Activated CD8-positive, alpha-beta memory T cell treated with anti-CD3 and anti-CD28 coated beads, Interleukin-2, amount 10 ng/mL, durations not matched to agents 7 days and 5 days (primary cell): Measurements from ENCODE around the gene DIAPH1. TPM values are rescaled to one million over a fixed set of nuclear protein-coding genes. Genes with fewer than 3 reads are reported as not detected.

Source experiments
- ATAC-seq: fragments of 150-1000 bp; cut with Tn5 transposase; one replicate; pipeline ENCODE4 v1.10.0; 2021; ENCODE audit warnings: moderate library complexity
- CTCF ChIA-PET: fragments of 350-600 bp; sonication (Branson Sonifier 250); formaldehyde crosslinking; loops from one replicate; lab custom pipeline; 2021; ENCODE audit warnings: antibody characterized with exemption; lab: Charles Lee
- DNase-seq: peaks from one replicate; pipeline ENCODE4 v3.0.0-alpha.2; 2020
- H3K27ac Mint-ChIP-seq: one replicate; pipeline ENCODE4 v1.8.0; 2021; ENCODE audit warnings: mild to moderate bottlenecking, mixed read lengths
- H3K27me3 Mint-ChIP-seq: one replicate; pipeline ENCODE4 v1.8.0; 2021; ENCODE audit warnings: mixed read lengths
- H3K36me3 Mint-ChIP-seq: one replicate; pipeline ENCODE4 v1.8.0; 2021; ENCODE audit warnings: mild to moderate bottlenecking, mixed read lengths
- H3K4me1 Mint-ChIP-seq: one replicate; pipeline ENCODE4 v1.8.0; 2021; ENCODE audit warnings: mixed read lengths
- H3K4me3 Mint-ChIP-seq: one replicate; pipeline ENCODE4 v1.8.0; 2021; ENCODE audit warnings: mild to moderate bottlenecking, moderate library complexity, mixed read lengths
- H3K9me3 Mint-ChIP-seq: one replicate; pipeline ENCODE4 v1.8.0; 2022; ENCODE audit warnings: low read depth, mixed read lengths
- total RNA-seq, 2 experiments: library from RNA; stranded (reverse); gene quantifications; one replicate each; pipeline ENCODE4 v1.2.3, GENCODE V29; 2021

Gene DIAPH1
- total RNA-seq, 2 experiments from 2014 or later: 284 to 295 TPM

GRCh38 chr5:141533897-141534296 is 84.9 kb downstream of the DIAPH1 start:
- no peak overlapping the region for H3K4me3 Mint-ChIP-seq
- no peaks in the 10 kb centered on the region for H3K27me3 Mint-ChIP-seq
- H3K9me3 Mint-ChIP-seq: no peaks in the 10 kb centered on the region
- CTCF ChIA-PET: interaction anchor here (1.1 to 3.5 kb wide), 7 partner anchors 10 to 121 kb away, joined by 3 to 21 read pairs (median 4); partner anchors contain the start of genes PCDHGA10 and PCDHGB7
- DNase-seq: no peak
- no peak overlapping the region for H3K27ac Mint-ChIP-seq
- H3K4me1 Mint-ChIP-seq: no peaks in the 10 kb centered on the region
- peaks cover 38% of the 10 kb centered on the region for H3K36me3 Mint-ChIP-seq
- ATAC-seq: no peak

GRCh38 chr5:141532726-141533125 is 86.1 kb downstream of the DIAPH1 start:
- CTCF ChIA-PET: interaction anchor here (1.1 to 1.7 kb wide), 4 partner anchors 8 to 115 kb away, joined by 3 to 6 read pairs (median 4); partner anchors contain the start of gene PCDHGB7
- no peak for ATAC-seq
- H3K4me1 Mint-ChIP-seq: no peaks in the 10 kb centered on the region
- no peak overlapping the region for H3K4me3 Mint-ChIP-seq
- H3K27me3 Mint-ChIP-seq: no peaks in the 10 kb centered on the region
- peaks cover 47% of the 10 kb centered on the region for H3K36me3 Mint-ChIP-seq
- H3K9me3 Mint-ChIP-seq: no peaks in the 10 kb centered on the region
- no peak for DNase-seq
- no peak overlapping the region for H3K27ac Mint-ChIP-seq

- peaks cover 53% of the 10 kb centered on the region for H3K36me3 Mint-ChIP-seq
- H3K4me1 Mint-ChIP-seq: peaks cover 3% of the 10 kb centered on the region
- CTCF ChIA-PET: interaction anchor here (1.3 kb wide), 1 partner anchor 37 kb away, joined by 3 read pairs; no protein-coding TSS in a partner anchor
- no peak overlapping the region for H3K27ac Mint-ChIP-seq
- no peak overlapping the region for H3K4me3 Mint-ChIP-seq
- no peaks in the 10 kb centered on the region for H3K27me3 Mint-ChIP-seq
- DNase-seq (no peak), ATAC-seq (no peak)
- no peaks in the 10 kb centered on the region for H3K9me3 Mint-ChIP-seq
These were observed 88.9 kb downstream of the DIAPH1 start for GRCh38 chr5:141529873-141530272.

GRCh38 chr5:141529002-141529401 is 89.8 kb downstream of the DIAPH1 start:
- Mint-ChIP-seq H3K27me3 (no peaks in the 10 kb centered on the region), H3K27ac (no peak overlapping the region), H3K4me1 (peaks cover 3% of the 10 kb centered on the region), H3K36me3 (peaks cover 53% of the 10 kb centered on the region), H3K4me3 (no peak overlapping the region), H3K9me3 (no peaks in the 10 kb centered on the region)
- CTCF ChIA-PET: interaction anchor here (0.9 to 1.8 kb wide), 3 partner anchors 16 to 35 kb away, joined by 3 to 5 read pairs (median 5); no protein-coding TSS in a partner anchor
- DNase-seq (no peak), ATAC-seq (no peak)

- H3K36me3 Mint-ChIP-seq: peaks cover 56% of the 10 kb centered on the region
- ATAC-seq: no peak
- CTCF ChIA-PET: interaction anchor here (0.9 to 2.8 kb wide), 5 partner anchors 15 to 115 kb away, joined by 3 to 5 read pairs (median 5); partner anchors contain the start of gene PCDHGA10
- no peaks in the 10 kb centered on the region for H3K9me3 Mint-ChIP-seq
- peaks cover 4% of the 10 kb centered on the region for H3K4me1 Mint-ChIP-seq
- no peak overlapping the region for H3K27ac Mint-ChIP-seq
- no peaks in the 10 kb centered on the region for H3K27me3 Mint-ChIP-seq
- no peak for DNase-seq
- H3K4me3 Mint-ChIP-seq: no peak overlapping the region
These were observed 90.4 kb downstream of the DIAPH1 start for GRCh38 chr5:141528291-141528984.

- Mint-ChIP-seq H3K36me3 (peaks cover 66% of the 10 kb centered on the region), H3K4me1 (peaks cover 14% of the 10 kb centered on the region), H3K9me3 (no peaks in the 10 kb centered on the region), H3K27ac (peak overlapping the region; percentile 1), H3K27me3 (no peaks in the 10 kb centered on the region), H3K4me3 (no peak overlapping the region)
- no peak for ATAC-seq
- DNase-seq: no peak
- CTCF ChIA-PET: interaction anchor here (1.4 to 2.8 kb wide), 4 partner anchors 14 to 114 kb away, joined by 3 to 5 read pairs (median 5); partner anchors contain the start of gene PCDHGA10
These were observed 91.4 kb downstream of the DIAPH1 start for GRCh38 chr5:141527426-141527825.

GRCh38 chr5:141525653-141526052 is 93.1 kb downstream of the DIAPH1 start:
- H3K36me3 Mint-ChIP-seq: peaks cover 82% of the 10 kb centered on the region
- H3K27me3 Mint-ChIP-seq: no peaks in the 10 kb centered on the region
- ATAC-seq (no peak), DNase-seq (no peak)
- no peaks in the 10 kb centered on the region for H3K9me3 Mint-ChIP-seq
- H3K27ac Mint-ChIP-seq: no peak overlapping the region
- H3K4me1 Mint-ChIP-seq: peaks cover 28% of the 10 kb centered on the region
- CTCF ChIA-PET: interaction anchor here (0.9 to 3.0 kb wide), 5 partner anchors 9 to 182 kb away, joined by 3 to 21 read pairs (median 3); partner anchors contain the start of gene PCDHGA3
- H3K4me3 Mint-ChIP-seq: no peak overlapping the region

- peak; percentile 67 for ATAC-seq
- H3K9me3 Mint-ChIP-seq: no peaks in the 10 kb centered on the region
- CTCF ChIA-PET: interaction anchor here (0.6 to 4.7 kb wide), 20 partner anchors 8 to 200 kb away, joined by 3 to 58 read pairs (median 4); partner anchors contain the start of genes PCDHGA11, PCDHGA12 and PCDHGA3
- DNase-seq: peak; percentile 56
- H3K36me3 Mint-ChIP-seq: peaks cover 90% of the 10 kb centered on the region
- no peak overlapping the region for H3K4me3 Mint-ChIP-seq
- H3K27me3 Mint-ChIP-seq: no peaks in the 10 kb centered on the region
- H3K27ac Mint-ChIP-seq: peak overlapping the region; percentile 41
- H3K4me1 Mint-ChIP-seq: peaks cover 28% of the 10 kb centered on the region
These were observed 93.9 kb downstream of the DIAPH1 start for GRCh38 chr5:141524604-141525597.

GRCh38 chr5:141523991-141524390 is 94.8 kb downstream of the DIAPH1 start:
- H3K27ac Mint-ChIP-seq: no peak overlapping the region
- peaks cover 92% of the 10 kb centered on the region for H3K36me3 Mint-ChIP-seq
- no peak for ATAC-seq

GRCh38 chr5:141522301-141522700 is 96.5 kb downstream of the DIAPH1 start:
- Mint-ChIP-seq H3K27ac (no peak overlapping the region), H3K36me3 (peaks cover 88% of the 10 kb centered on the region), H3K4me3 (no peak overlapping the region), H3K27me3 (no peaks in the 10 kb centered on the region), H3K4me1 (peaks cover 28% of the 10 kb centered on the region), H3K9me3 (no peaks in the 10 kb centered on the region)
- ATAC-seq (no peak), DNase-seq (no peak)
- CTCF ChIA-PET: interaction anchor here (0.8 to 4.7 kb wide), 6 partner anchors 9 to 110 kb away, joined by 3 to 58 read pairs (median 5); partner anchors contain the start of gene PCDHGA10

More at GRCh38 chr5:141523991-141524390, 94.8 kb downstream of the DIAPH1 start:
- CTCF ChIA-PET: interaction anchor here (0.7 to 4.7 kb wide), 19 partner anchors 11 to 199 kb away, joined by 3 to 58 read pairs (median 6); partner anchors contain the start of genes PCDHGA10, PCDHGA11 and PCDHGA12
- no peaks in the 10 kb centered on the region for H3K27me3 Mint-ChIP-seq
- no peaks in the 10 kb centered on the region for H3K9me3 Mint-ChIP-seq
- no peak overlapping the region for H3K4me3 Mint-ChIP-seq
- H3K4me1 Mint-ChIP-seq: peaks cover 28% of the 10 kb centered on the region
- no peak for DNase-seq

GRCh38 chr5:141521244-141521781 is 97.5 kb downstream of the DIAPH1 start:
- DNase-seq (no peak), ATAC-seq (peak; percentile 52)
- Mint-ChIP-seq H3K27me3 (no peaks in the 10 kb centered on the region), H3K27ac (peak overlapping the region; percentile 9), H3K4me3 (no peak overlapping the region), H3K9me3 (no peaks in the 10 kb centered on the region), H3K36me3 (peaks cover 89% of the 10 kb centered on the region), H3K4me1 (peaks cover 28% of the 10 kb centered on the region)
- CTCF ChIA-PET: interaction anchor here (0.8 to 4.7 kb wide), 12 partner anchors 8 to 298 kb away, joined by 3 to 58 read pairs (median 4); partner anchors contain the start of genes PCDHB14, PCDHGA10, PCDHGA11 and PCDHGA12
